Ovary (tissue), 3 donors: ENCODE data around the gene DUSP16.

Source experiments
- EP300 ChIP-seq: sonication (generic); formaldehyde crosslinking; IDR thresholded peaks from one replicate; pipeline ENCODE4 v1.6.1; 2017; ENCODE audit warnings: antibody characterized with exemption
- TF ChIP-seq, protein P1 (sequence below), 3 donors: fragments of 450-650 bp in 2 of 3; fragments of 200-600 bp in 1 of 3; IDR thresholded peaks; one replicate each; pipeline versions ENCODE4 v1.5.1 to v1.8.0; 2016 to 2022; ENCODE audit warnings: antibody characterized with exemption in 3 of 3, mild to moderate bottlenecking in 1 of 3
- donor health status: DM: no; HTN: no; CAD: no.

DNA sequence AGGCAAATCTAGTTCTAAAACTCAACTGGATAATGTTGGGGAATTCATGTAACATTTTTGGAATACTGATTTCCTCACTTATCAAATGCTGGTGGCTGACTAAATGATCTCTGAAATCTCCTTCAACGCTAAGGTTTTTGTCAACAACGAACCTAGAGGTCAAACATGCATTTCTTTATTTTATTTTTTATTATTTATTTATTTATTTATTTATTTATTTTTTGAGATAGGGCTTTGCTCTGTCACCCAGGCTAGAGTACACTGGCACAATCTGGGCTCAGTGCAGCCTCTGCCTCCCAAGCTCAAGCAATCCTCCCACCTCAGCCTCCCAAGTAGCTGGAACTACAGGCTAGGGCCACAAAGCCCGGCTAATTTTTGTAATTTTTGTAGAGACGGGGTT, 64.5 kb downstream of the DUSP16 start:
- TF ChIP-seq, protein P1, sequence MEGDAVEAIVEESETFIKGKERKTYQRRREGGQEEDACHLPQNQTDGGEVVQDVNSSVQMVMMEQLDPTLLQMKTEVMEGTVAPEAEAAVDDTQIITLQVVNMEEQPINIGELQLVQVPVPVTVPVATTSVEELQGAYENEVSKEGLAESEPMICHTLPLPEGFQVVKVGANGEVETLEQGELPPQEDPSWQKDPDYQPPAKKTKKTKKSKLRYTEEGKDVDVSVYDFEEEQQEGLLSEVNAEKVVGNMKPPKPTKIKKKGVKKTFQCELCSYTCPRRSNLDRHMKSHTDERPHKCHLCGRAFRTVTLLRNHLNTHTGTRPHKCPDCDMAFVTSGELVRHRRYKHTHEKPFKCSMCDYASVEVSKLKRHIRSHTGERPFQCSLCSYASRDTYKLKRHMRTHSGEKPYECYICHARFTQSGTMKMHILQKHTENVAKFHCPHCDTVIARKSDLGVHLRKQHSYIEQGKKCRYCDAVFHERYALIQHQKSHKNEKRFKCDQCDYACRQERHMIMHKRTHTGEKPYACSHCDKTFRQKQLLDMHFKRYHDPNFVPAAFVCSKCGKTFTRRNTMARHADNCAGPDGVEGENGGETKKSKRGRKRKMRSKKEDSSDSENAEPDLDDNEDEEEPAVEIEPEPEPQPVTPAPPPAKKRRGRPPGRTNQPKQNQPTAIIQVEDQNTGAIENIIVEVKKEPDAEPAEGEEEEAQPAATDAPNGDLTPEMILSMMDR (IDR thresholded peaks at IDR 0.05), result no peak
- TF ChIP-seq EP300, result no peak
